Sciatic nerve (tissue), 2 donors: ENCODE data around the gene SVOP. TPM values are rescaled to one million over a fixed set of nuclear protein-coding genes. Genes with fewer than 3 reads are reported as not detected.

ENCODE experiments used
- ATAC-seq: fragments of 200-7000 bp; cut with Tn5 transposase; one replicate; pipeline ENCODE4 v1.9.1; 2020; ENCODE audit warnings: mild to moderate bottlenecking, moderate library complexity
- DNase-seq: peaks from one replicate; pipeline ENCODE4 v3.0.0-alpha.2; 2020; ENCODE audit warnings: low spot score
- intact Hi-C: fragments of 100-400 bp; cut with DNase I; formaldehyde crosslinking; loops from one replicate; pipeline ENCODE4 v1.14.2; 2022
- total RNA-seq: library from RNA; stranded (reverse); fragmentation: NEBNext Ultra II Directional; extraction: Animal tissue kit (Norgen Biotek cat#: 25700); gene quantifications from one replicate; pipeline ENCODE4 v1.2.1, GENCODE V29; 2021
- donor health status: DM: no; HTN: no; CAD: no.
- donor health status: DM: no; HTN: no; CAD: no.

The SVOP gene
- total RNA-seq, 1 donor from 2014 or later, result not detected

GRCh38 chr12:108910336-108910735 lies 110.5 kb downstream of the SVOP start:
- no peak for ATAC-seq
- intact Hi-C loops, result no loop called here

GRCh38 chr12:108907839-108908351 lies 113.0 kb downstream of the SVOP start:
- intact Hi-C loops, result no loop called here
- ATAC-seq (peak; percentile 79), DNase-seq (no peak)

More at GRCh38 chr12:108910336-108910735, 110.5 kb downstream of the SVOP start:
- no peak for DNase-seq

- ATAC-seq (no peak), DNase-seq (no peak)
- intact Hi-C loops, result no loop called here
These were observed 113.9 kb downstream of the SVOP start for GRCh38 chr12:108906971-108907370.

GRCh38 chr12:108905725-108906124 lies 115.1 kb downstream of the SVOP start:
- DNase-seq (no peak), ATAC-seq (peak; percentile 44)
- intact Hi-C loops, result no loop called here

GRCh38 chr12:108899145-108899544 lies 121.7 kb downstream of the SVOP start:
- no peak for DNase-seq
- ATAC-seq, result no peak
- intact Hi-C loops, result no loop called here

GRCh38 chr12:108896817-108897216 lies 124.1 kb downstream of the SVOP start:
- ATAC-seq (no peak), DNase-seq (no peak)
- intact Hi-C loops, result no loop called here

GRCh38 chr12:108896336-108896735 lies 124.5 kb downstream of the SVOP start:
- intact Hi-C loops, result no loop called here
- ATAC-seq, result no peak
- DNase-seq, result no peak

GRCh38 chr12:108895220-108895802 lies 125.6 kb downstream of the SVOP start:
- no peak for ATAC-seq
- intact Hi-C loops, result no loop called here
- no peak for DNase-seq

GRCh38 chr12:108890208-108890607 lies 130.7 kb downstream of the SVOP start:
- intact Hi-C loops, result no loop called here
- no peak for ATAC-seq
- no peak for DNase-seq

- DNase-seq (no peak), ATAC-seq (no peak)
- intact Hi-C loops, result no loop called here
These were observed 132.8 kb downstream of the SVOP start for GRCh38 chr12:108888031-108888430.

- no peak for ATAC-seq
- intact Hi-C loops, result no loop called here
- DNase-seq, result no peak
These were observed 133.8 kb downstream of the SVOP start for GRCh38 chr12:108886873-108887629.

- intact Hi-C loops, result no loop called here
- ATAC-seq, result no peak
- DNase-seq, result no peak
These were observed 136.5 kb downstream of the SVOP start for GRCh38 chr12:108884116-108885012.

- ATAC-seq (no peak), DNase-seq (no peak)
- intact Hi-C loops, result no loop called here
These were observed 138.9 kb downstream of the SVOP start for GRCh38 chr12:108881953-108882352.

GRCh38 chr12:108879615-108880254 lies 141.1 kb downstream of the SVOP start, which contains the start of gene DAO:
DAO (plus strand) TSS chr12:108880092; CDS start chr12:108885007, 4,915 bp downstream.
- intact Hi-C loops, result no loop called here
- no peak for DNase-seq
- ATAC-seq, result peak; percentile 39

GRCh38 chr12:108876550-108876949 lies 144.3 kb downstream of the SVOP start:
- intact Hi-C loops, result no loop called here
- ATAC-seq, result no peak
- no peak for DNase-seq

- DNase-seq (no peak), ATAC-seq (no peak)
- intact Hi-C loops, result no loop called here
These were observed 145.0 kb downstream of the SVOP start for GRCh38 chr12:108875682-108876361.

- intact Hi-C loops, result no loop called here
- ATAC-seq (no peak), DNase-seq (no peak)
These were observed 145.6 kb downstream of the SVOP start for GRCh38 chr12:108875280-108875679.

- ATAC-seq (no peak), DNase-seq (no peak)
- intact Hi-C loops, result no loop called here
These were observed 152.1 kb downstream of the SVOP start for GRCh38 chr12:108868781-108869180.
